GM19452 (cell line): Measurements from ENCODE around the gene COL25A1.
"Not testable (repeated sequence)": the region's sequence is repeated elsewhere in the genome, so short reads cannot be mapped to it uniquely, and the experiment has no call there.

Source experiments
- ATAC-seq: cut with Tn5 transposase; IDR thresholded peaks from one replicate; pipeline ENCODE4 v1.9.1; 2021; ENCODE audit not compliant: unreplicated experiment

The COL25A1 gene

DNA sequence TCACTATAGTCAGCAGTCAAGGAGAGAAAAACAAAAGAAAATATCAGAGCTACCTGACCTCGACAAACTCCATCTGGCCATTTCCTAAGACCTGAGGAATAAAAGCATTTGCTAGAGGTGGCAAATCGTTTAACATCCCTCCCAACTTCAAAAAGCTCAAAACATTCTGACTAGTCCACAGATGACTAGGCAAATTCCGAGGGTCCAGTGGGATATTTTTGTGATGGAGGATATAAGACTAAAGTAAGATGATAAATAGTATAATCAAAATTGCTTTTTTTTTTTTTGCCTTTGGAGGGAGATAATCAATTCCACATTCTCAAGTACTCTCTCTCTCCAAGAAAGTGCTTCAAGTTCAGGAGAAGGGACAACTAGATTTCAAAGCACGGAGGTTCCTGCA is 420.5 kb downstream of the COL25A1 start:
- ATAC-seq, result no peak

DNA sequence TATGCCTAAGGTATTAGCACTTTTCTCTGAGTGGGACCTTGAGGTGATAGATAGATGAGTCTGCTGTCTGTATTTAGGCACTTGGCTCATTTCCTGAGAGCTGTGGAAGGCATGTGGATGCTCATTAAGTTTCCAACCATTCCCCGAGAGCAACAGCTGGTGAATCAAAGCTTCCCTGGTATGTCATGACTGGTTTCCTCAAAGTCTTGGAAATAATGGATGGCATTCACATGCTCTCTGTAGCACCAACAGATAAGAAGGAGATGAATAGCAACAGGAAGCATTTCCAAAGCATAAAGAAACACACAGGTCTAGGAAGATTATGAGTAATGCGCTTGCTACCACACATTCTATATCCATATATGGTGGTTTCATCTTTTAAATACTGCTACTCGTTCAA is 421.3 kb downstream of the COL25A1 start:
- no peak for ATAC-seq

DNA sequence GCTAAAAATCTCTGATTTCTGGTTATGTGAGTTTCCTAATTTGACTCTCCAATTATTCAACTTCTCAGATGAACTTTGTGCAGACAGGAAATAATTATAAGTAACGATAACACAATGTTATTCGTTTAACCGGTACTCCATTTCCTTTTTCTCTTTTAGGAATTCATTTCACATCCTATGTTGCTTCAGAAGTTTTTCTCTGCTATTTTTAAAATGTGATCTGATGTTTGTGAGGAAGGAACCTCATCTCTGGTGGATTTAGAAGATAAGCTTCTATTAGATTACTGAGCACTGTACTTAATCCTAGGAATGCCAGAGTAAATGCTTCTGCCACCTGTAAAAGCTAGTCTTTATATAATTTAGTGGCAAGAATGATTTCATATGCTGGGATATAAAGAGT is 423.7 kb downstream of the COL25A1 start:
- no peak for ATAC-seq

DNA sequence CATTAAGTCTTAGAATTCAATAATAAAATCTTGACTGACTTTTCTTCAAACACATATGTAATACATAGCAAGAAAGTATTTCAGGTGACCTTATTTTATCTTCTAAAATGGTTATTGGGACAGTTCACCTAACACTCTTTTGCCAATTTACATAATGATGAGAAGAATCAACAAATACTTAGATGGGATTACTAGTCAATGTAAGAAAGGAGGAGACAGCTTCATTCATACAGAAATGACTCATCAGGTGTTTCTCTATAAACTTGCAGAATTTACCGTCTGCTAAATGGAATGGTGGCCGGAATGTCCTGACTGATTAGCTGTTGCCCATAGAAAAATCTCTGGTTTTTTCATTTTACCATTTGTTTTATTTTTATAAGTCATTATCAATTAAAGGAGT is 424.6 kb downstream of the COL25A1 start:
- ATAC-seq, result no peak

DNA sequence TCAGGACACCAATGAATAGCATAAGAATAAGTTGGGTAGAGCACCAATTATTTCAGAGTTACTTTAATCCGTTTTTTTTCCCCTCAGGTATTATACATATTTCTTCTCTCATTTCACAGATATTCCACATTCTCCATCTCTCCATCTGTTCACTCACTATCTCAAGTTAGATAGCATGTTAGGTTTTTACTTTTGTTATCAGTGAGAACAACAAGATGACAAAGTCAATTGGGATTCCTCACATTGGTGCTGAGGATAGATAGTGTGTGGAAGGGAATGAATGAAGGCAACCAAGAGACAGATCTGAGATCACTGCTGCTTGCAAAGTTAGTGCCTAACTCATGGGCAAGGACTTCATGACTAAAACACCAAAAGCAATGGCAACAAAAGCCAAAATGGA is 427.7 kb downstream of the COL25A1 start:
- ATAC-seq, result no peak

DNA sequence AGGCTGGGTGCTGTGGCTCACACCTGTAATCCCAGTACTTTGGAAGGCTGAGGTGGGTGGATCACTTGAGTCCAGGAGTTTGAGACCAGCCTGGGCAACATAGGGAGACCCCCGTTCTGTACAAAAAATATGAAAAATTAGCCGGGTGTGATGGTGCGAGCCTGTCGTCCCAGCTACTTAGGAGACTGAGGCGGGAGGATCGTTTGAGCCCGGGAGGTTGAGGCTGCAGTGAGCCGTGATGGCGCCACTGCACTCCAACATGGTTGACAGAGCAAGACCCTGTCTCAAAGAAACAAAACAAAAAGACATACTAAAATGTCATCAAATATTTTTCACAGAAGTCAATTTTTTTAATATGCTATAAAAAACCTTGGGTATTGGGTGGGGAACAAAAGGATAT is 432.5 kb downstream of the COL25A1 start:
- ATAC-seq, result not testable (repeated sequence)

DNA sequence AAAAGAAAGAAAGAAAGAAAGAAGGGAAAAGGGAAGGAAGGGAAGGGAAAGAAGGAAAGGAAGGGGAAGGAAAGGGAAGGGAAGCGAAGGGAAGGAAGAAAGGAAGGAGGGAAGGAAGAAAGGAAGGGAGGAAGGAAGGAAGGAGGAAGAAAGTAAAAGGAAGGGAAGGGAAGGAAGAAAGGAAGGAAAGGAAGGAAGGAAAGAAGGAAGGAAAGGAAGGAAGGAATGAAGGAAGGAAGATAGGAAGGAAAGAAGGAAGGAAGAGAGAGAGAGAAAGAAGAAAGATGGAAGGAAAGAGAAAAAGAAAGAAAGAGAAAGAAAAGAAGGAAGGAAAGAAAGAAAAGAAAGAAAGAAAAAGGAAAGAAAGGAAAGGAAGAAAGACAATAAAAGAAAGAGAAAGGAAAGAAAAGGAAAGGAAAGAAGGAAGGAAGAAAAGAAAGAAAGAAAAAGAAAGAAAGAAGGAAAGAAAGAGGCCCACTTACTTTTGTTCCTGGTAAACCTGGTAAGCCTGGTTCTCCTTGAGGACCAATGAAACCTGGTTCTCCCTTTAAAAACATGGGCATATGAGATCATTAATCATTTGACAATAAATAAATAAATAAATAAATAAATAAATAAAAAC is 433.7 kb downstream of the COL25A1 start:
- ATAC-seq, result no peak

DNA sequence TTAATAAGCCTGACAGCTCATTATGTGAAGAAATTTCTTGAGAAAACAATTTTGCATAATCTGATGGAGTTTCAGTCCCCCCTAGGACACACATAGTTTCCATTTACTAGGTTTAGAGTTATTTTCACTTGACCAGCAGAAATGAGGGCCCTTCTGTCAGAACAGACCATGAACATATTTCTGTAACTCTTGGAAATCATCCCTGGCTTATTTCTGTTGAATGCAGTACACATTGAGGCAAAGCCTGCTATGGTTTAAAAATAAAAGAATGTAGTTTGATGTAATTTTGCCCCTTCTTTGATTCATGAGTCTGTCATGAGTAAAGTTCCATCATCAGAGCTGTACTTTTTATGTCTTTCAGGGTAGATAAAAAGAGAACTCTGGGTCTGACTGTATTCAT is 435.0 kb downstream of the COL25A1 start:
- ATAC-seq, result no peak

DNA sequence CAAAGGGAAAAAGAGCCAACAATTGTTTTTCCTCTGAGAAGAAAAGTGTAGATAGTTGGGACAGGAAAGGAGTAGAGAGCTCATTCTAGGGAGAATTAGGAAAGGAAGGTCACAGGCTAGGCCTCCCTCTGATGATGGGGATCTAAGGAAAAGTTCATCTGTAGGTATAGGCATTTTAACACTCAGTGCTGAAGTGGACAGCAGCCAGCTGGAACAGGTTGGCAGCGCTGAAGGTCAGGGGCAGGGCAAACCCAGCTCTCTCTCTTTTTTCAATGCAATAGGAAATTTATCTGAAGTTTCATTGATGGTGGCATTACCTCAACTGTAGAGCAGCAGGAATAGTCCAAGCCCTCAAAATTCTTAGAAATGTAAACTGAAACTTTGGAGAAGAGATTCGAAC is 441.1 kb downstream of the COL25A1 start:
- no peak for ATAC-seq

DNA sequence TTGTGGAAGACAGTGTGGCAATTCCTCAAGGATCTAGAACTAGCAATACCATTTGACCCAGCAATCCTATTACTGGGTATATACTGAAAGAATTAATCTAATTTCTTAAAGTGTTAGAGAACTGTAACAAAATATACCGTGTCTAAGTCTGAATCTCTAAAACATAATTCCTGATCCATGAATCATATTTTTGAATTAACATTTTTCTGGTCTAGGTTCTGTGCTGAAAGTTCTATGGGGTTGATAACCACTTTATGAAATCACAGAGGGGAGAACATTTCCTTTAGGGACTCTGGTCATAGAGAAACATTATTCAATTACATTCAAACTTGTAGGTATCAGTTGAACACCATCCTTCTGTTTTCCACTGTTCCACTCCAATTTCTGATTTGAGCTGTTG is 447.7 kb downstream of the COL25A1 start:
- no peak for ATAC-seq

DNA sequence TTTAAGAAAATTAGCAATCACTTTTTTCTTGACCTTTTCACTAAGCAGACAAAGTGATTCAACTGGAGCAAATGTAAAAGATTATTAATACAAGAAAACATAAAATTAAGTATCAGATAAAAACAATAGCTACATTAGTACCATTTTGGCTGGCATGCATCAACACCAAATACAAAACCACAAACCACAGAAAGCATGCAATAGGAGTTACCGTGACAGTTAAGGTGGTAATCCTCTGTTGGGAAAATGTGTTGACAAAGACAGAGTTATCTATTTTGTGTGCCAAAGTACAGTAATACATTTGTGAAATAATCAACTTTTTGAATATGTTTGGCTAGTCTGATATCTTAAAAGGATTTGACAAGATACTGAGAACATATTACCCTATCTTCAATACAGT is 449.8 kb downstream of the COL25A1 start:
- no peak for ATAC-seq

DNA sequence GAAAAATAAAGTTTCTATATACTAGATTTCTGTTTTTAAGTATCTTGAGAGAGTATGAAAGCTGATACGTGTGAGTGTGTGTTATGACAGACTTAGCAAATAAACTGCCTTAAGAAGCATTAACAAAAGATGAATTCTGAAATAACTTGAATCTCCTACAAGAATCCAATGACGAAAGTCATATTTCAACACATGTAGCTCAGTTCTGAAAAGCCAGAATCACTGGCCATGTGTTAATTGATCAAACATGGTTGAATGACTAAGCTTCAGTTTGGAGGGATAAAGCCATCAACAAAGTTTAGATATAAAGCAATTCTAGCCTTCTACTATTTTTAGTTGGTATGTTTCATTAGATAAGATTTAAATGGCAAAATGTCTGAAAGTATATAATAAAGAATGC is 451.1 kb downstream of the COL25A1 start:
- no peak for ATAC-seq

DNA sequence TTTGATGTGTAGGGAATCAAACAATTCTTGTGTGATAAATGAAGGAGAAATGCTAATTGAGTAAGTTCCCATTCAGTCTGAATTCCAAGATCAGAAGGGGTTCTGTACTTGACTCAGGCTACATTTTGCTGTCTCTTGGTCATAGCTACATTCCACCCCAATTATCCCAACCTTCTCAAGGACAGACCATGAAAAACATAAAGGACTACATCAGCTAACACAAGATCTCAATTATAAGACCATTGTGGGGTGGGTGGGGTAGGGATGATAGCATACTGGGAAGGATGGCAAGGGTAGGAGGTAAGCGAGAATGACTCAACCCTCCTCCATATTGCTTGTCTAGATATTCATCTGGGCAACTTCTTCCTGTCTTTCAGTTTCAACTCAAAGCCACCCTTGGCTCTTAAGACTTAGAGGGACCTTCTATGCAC is 452.2 kb downstream of the COL25A1 start:
- ATAC-seq, result peak; percentile 46

DNA sequence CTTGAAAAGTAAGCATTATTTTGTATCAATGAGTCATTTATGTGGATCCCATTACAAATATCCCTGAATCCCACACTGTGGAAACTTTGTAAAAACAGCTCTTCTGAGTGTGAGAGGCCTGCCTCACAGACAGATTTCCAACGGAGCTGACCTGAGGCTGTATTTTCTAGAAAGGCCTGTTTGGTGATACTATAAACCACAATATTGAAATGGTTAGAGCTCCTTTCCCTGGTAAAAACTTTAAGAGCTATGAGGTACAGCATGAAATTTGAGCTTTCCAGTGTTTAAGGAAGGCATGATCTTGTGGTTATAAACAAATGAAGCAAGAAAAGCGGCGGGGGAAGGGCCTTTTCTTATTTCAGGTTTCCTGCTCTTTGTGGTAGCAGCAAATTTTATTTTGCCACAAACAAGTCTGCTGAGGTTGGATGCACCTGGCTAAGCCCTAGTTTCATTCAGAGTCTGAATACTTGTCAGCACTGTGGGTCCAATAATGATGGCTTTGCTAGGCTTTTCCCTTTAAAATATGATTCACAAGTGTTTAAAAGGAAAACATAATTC is 452.8 kb downstream of the COL25A1 start:
- ATAC-seq, result peak; percentile 93

DNA sequence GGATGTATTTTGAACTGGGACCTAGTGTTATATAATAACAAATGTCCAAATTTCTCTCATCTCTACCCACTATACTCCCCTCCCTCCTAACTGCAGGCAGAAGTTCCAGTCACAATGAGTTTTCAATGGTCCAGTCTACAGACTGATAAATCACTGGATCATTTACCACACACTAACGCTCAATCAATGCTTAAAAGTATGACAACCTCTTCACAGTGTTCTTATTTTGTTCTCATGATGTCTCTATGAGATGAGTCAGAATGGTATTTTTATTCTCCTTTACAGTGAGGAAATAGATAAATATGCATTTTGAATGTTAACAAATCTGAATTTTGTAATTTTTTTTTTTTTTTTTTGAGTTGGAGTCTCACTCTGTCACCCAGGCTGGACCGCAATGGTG is 455.9 kb downstream of the COL25A1 start:
- no peak for ATAC-seq

DNA sequence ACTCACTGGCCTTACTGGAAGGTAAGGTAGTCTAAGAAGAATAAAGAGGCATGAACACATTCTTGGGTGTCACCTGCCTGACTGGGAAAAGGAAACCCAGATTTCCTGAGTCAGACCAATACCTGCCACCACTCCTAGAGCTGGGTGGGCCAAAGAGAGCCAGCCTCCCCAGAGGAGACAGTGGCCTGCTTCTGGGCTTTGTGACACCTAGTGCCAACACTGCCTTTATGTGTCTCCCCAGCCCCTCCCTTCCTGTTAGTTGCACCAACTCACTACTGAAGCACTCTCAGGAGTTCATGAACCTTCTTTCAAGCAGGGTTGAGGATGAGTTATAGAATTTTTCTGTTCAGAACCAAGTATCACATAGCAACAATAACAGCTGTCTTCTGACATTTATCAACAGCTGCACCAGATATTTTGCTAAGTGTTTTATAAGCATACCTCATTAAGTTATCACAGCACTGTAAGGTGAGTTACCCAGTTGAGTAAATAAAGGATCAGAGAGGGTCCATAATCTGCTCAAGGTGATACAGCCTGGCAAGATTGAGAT is 462.0 kb downstream of the COL25A1 start:
- no peak for ATAC-seq

DNA sequence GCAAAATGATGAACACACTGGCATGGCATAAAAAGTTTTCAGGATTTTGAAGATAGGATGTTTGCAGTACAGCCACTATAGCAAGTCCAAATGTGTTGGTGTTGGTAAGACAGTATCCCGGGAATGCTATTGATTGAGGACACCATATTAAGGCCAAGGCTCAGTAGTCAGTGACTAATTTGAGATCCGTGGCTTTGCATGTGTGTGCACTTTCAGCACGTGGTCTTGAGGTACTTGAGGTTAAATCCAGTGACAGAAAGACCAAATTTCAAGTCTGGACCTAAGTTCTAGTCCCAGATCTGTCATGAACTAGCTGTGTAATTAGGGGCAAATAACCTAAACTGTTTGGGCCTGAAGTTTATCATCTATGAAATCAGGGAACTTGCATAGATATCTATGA is 463.1 kb downstream of the COL25A1 start:
- no peak for ATAC-seq

DNA sequence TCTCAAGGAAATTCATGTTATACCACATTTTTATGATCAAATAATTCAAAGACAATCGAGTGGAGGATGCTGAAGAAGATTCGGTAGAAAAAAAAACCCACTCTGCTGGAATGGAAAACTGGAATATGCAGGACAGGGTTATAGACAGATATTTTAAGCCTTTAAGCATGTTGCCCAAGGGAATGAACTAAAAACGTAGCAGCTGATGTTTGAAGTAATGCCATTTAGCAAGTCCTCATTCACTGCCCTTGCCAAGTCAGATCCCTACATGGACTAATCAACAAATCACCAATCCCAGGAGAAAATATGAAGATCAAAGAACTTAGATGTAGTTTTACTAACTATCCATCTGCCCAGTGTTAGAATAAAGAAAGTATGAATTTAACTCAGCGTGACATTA is 464.0 kb downstream of the COL25A1 start:
- ATAC-seq, result no peak

DNA sequence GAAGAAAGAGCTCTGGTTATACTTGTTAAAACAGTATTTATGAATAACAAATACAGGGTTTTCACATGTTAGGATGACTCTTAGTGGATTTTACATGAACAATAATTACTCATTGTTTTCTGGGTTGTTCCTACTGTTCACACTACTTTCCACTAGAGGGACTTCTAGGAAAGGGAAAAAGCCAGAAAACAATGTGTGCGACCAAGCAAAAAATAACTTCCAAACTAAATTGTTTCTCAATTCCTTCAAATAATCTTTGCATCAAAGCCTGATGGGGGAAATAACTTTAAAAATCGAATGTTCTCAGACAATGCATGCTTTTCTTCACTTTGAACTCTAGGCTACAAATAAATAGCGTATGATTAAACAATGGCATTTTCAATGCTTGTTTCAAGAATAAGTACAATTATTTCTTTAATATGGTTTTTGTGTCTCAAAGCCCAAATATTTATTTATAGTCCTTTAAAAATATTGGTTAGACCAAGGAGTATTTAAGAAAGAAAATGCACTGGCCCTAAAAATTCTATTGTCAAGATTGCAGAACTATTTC is 467.5 kb downstream of the COL25A1 start:
- ATAC-seq, result no peak

DNA sequence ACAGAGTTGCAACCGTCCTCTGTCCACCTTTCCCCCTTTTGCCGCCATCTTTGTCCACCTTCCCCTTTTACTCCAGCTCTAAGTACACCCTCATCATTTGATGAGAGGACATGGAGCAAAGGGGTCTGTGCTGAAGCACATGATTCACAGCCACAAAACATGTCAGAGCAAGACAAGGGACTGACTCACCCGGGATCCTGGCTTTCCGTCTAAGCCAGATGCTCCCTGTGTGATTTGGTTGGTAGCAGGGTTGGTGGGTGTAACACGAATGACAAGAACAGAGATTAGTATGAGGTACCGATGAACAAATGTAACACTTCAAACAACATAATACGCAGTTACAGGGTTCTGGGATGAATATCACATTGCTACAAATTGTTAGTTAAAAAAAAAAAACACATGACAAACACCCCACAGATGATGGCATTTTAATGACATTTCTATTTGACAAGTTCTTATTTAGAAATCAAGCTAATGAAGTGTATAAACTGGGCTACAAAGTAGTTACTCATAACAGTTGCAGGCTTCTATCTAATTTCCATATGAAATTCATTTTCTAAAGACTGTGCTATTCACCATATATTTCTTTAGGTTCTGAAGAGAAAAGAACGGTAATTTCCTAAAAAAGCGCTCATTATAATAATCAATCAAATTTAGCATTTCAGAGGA is 468.2 kb downstream of the COL25A1 start:
- no peak for ATAC-seq

DNA sequence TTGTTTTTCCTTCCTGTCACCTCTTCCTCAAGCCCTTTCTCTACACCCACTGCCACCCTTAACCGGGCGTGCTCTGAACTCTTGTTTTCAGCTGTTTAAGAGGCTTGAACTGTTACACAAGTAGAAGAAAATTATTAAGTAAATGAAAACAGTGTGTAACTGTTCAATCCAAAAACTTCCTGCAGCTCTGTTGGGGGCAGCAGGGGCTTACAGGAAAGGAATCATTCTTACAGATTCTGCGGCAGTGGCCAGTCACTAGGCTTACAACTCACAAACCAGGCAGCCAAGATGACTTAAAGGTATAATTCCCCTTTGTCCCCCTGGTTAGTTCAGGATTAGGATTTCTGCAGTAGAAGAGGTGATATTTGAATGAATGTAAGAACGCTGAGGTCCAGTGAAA is 469.4 kb downstream of the COL25A1 start:
- no peak for ATAC-seq

DNA sequence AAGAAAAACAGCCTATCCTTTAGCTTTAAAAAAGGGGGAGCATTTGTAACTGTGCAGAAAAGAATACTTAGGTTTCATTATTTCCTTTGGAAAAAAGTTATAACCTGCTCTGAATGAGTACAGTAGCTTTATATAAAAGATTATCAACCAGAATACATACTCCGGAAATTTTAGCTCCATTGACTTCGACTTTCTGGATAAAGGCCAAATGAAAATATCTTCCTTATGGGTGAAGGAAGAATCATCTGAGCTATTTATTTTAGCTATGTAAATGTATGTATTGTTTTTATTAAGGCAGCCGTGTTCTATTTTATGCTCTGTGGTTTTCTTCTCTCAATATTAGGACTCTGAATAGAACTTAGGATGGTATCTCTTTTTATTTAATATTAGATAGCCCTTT is 470.6 kb downstream of the COL25A1 start:
- no peak for ATAC-seq
